ENCODE results near the gene NR1D1. TPM values are rescaled to one million over a fixed set of nuclear protein-coding genes. Genes with fewer than 3 reads are reported as not detected.
"Not testable (repeated sequence)": the region's sequence is repeated elsewhere in the genome, so short reads cannot be mapped to it uniquely, and the experiment has no call there.

Gene NR1D1
- 34.7 TPM for total RNA-seq

DNA sequence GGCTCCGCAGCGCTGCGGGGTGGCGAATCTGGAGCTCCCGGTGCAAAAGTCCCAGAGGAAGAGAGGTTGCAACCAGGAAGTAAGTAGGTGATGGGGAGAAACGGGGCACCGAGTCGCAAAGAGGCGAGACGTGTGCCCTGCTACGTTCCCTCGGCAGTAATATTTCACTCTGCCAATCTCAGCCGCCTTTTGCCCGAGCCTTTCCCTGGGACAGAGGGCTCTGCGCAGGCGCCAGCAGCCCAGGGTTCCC lies at the start of gene NR1D1:
Gene NR1D1 (minus strand): TSS at position 171 of the 250 bp plus-strand sequence. CDS start 495 bp downstream, outside the sequence.
- no peak for DNase-seq (ENCODE audit: low spot score)

DNA sequence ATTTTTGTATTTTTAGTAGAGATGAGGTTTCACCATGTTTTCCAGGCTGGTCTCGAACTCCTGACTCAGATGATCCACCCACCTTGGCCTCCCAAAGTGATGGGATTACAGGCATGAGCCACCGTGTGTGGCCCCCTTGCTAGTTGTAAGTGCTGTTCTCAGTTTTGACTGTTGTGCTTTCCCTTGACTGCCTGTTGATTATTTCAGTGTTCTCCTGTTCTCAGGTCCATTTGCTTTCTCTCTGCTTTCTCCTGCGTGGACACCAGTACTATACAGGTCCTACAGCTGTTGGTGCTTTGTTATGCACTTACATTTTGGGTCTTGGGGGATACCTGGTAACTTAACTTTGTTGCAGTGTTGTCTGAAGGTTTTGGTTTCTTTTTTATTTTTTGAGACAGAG lies 48.1 kb upstream of the NR1D1 start:
- no peak for DNase-seq (ENCODE audit: low spot score)

- no peak for DNase-seq (ENCODE audit: low spot score)
Observed at GRCh38 chr17:40145476-40145875, 45.1 kb upstream of the NR1D1 start.

DNA sequence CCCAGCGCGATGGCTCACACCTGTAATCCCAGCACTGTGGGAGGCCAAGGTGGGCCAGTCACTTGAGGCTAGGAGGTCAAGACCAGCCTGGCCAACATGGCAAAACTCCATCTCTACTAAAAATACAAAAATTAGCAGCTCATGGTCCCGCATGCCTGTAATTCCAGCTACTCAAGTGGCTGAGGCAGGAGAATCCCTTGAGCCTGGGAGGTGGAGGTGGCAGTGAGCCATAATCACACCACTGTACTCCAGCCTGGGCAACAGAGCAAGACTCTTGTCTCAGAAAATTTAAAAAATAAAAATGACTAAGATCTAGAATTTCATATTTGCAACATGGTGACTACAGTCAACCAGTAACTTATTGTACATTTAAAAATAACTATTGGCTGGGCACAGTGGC lies 42.8 kb upstream of the NR1D1 start:
- DNase-seq (ENCODE audit: low spot score): not testable (repeated sequence)

- DNase-seq (ENCODE audit: low spot score): no peak
Observed at GRCh38 chr17:40139566-40140058, 39.2 kb upstream of the NR1D1 start.

DNA sequence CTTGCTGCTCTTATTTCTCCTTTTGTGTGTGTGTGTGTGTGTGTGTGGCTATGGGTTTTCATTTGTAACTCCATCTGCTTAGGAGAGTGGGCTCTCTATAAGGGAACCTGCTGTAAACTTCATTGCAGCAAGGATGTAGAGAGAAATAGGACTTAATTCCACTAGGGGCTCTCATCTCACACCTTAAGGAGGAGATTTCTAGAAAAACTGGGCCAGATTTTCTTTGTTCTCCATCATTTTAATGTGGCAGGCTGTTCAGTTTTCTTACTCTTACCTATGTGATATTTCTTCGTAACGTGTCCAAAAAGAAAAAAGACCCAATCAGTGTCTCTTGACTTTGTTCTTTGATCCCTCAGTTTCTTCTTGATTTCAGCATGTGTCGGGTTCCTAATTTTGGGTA lies 35.4 kb upstream of the NR1D1 start:
- DNase-seq (ENCODE audit: low spot score): no peak

DNA sequence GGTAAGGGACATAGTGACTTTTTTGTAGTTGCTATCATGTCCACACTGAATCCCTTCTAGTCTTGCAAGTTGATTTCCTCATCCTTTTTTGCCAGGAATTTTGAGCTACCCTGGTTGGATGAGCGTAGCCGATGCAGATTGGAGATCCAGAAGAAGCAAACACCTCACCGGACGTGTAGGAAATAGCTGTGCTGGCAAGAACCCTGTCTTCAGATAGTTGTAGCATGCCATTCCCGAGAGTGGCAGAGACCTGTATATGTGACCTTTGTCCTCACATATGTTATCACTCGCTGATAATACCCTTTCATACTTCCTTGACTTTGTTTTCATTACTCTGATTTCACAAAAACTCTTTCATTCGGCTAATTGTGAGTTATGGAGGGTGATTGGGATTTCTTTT lies 33.8 kb upstream of the NR1D1 start:
- DNase-seq (ENCODE audit: low spot score): no peak

GRCh38 chr17:40130352-40131042 lies 30.1 kb upstream of the NR1D1 start:
- no peak for DNase-seq (ENCODE audit: low spot score)

DNA sequence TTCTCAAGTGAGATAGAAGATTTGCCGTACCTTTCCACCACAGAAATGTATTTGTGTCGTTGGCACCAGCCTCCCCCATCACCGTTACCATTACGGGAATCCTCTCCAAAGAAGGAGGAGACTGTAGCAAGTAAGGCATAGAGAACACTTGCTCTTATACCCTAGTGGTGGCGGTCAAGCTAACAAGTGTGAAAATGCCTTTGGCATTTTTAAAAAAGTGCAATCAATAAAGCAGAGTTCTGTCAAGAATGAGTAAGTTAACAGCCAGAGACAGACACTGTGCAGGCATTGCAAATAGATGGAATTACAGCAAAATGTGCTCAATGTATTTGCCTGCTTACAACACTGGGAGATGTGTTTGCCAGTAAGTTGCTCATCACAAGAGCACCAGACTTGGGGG lies 29.1 kb upstream of the NR1D1 start:
- DNase-seq (ENCODE audit: low spot score): no peak

- DNase-seq (ENCODE audit: low spot score): no peak
Observed at GRCh38 chr17:40124279-40125141, 24.1 kb upstream of the NR1D1 start.

DNA sequence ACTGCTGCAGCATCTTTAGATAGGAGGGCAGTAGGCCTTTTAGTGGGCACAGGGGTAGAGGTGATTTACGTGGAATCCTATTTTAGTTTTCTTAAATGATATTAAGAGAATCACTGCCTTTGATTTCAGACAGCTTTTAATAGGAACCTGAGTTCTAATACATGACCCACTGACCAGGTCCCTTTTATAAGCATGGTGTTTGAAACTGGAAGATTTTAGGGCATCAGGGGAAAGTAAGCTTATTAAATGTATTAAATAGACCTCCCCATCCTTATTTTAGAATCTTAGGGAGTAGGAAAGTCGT lies 23.4 kb upstream of the NR1D1 start:
- no peak for DNase-seq (ENCODE audit: low spot score)

DNA sequence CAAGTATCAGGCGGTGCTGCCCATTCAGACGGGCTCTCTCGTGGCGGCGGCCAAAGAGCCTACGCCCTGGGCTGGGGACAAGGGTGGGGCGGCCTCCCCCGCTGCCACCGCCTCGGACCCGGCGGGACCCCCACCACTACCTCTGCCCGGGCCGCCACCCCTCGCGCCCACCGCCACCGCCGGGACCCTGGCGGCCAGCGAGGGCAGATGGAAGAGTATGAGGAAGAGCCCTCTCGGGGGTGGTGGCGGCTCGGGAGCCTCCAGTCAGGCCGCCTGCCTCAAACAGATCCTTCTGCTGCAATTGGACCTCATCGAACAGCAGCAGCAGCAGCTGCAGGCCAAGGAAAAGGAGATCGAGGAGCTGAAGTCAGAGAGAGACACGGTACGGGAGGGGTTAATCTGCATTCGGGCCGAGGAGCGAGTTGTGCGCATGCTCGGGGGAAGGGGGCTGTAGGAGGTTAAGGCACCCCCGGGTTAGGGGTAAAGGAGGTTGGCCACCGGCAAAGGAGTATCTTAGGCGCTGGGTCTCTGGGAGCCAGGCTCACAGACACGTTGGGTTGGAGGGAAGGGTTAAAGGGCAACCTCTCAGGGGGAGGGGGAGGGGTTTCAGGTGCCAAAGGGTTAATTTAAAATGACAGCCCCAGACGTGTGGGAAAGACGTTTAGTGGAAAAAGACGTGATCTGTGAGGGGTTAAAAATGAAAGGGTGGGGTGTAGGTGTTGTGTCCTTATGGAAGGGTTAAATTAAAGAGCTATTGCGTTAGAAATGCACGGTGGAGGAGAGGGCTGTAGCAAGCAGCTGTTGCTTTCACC lies 22.8 kb upstream of the NR1D1 start:
- DNase-seq (ENCODE audit: low spot score): no peak

DNA sequence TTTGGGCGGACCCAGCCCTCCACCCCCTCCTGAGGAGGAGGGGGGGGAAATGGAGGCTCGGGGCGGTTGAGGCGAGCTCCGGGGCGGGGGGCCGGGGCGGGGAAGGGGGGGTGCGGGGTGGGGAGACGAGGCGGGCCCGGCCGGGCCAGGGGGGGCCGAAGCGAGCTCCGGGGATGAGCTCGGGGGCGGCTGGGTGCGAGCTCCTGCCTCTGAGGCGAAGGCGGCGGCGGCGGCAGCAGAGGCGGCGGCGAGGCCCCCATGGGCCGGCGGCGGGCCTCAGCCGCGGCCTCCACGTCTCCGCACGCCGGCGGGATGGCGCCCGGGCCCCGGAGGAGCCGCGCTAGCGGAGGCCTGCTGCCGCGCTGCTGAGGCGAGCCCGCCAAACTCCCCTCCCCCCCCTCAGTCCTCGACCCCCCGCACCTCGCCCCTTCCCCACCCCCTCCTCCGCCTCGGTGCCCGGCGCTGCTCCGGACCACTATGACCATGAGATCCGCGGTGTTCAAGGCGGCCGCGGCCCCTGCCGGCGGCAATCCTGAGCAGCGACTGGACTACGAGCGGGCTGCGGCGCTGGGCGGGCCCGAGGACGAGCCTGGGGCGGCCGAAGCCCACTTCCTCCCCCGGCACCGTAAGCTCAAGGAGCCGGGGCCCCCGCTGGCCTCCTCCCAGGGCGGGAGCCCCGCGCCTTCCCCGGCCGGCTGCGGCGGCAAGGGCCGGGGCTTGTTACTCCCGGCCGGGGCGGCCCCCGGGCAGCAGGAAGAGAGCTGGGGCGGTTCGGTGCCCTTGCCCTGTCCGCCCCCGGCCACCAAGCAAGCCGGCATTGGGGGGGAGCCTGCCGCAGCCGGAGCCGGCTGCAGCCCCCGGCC lies 22.0 kb upstream of the NR1D1 start:
- peak; percentile 28 for DNase-seq (ENCODE audit: low spot score)

- DNase-seq (ENCODE audit: low spot score): peak; percentile 86
Observed at GRCh38 chr17:40121181-40122135, 21.1 kb upstream of the NR1D1 start, which contains the start of gene MSL1. MSL1 (plus strand) TSS chr17:40121971; CDS start chr17:40122613, 642 bp downstream.

- DNase-seq (ENCODE audit: low spot score): no peak
Observed at GRCh38 chr17:40115101-40115436, 14.7 kb upstream of the NR1D1 start.

DNA sequence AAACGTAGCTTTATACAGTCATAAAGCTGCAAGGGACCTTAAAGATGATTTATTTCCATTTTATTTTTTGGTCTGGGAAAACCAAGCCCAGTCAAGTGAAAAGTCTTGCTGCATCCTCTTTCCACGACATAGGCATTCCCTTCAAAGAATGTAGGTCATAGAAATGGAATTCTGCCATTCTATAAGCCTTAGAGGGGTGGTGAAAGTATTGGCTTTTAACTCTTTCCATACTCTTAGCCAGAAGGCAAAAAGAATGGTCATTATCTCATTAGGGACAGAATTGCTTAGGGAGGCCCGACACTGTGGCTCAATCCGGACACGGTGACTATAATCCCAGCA lies 13.5 kb upstream of the NR1D1 start:
- no peak for DNase-seq (ENCODE audit: low spot score)

GRCh38 chr17:40113110-40113906 lies 12.9 kb upstream of the NR1D1 start:
- DNase-seq (ENCODE audit: low spot score): peak; percentile 96

- no peak for DNase-seq (ENCODE audit: low spot score)
Observed at GRCh38 chr17:40112718-40113109, 12.3 kb upstream of the NR1D1 start.

- DNase-seq (ENCODE audit: low spot score): no peak
Observed at GRCh38 chr17:40112191-40112711, 11.9 kb upstream of the NR1D1 start.

All from mucosa of gallbladder (tissue), 1 donor.